NCI-H345 (cell line): ENCODE data around the gene ZNF311.

ENCODE experiments used
- DNase-seq: peaks from one replicate; lab custom pipeline; 2025; lab: John Stamatoyannopoulos, UW

The ZNF311 gene

DNA sequence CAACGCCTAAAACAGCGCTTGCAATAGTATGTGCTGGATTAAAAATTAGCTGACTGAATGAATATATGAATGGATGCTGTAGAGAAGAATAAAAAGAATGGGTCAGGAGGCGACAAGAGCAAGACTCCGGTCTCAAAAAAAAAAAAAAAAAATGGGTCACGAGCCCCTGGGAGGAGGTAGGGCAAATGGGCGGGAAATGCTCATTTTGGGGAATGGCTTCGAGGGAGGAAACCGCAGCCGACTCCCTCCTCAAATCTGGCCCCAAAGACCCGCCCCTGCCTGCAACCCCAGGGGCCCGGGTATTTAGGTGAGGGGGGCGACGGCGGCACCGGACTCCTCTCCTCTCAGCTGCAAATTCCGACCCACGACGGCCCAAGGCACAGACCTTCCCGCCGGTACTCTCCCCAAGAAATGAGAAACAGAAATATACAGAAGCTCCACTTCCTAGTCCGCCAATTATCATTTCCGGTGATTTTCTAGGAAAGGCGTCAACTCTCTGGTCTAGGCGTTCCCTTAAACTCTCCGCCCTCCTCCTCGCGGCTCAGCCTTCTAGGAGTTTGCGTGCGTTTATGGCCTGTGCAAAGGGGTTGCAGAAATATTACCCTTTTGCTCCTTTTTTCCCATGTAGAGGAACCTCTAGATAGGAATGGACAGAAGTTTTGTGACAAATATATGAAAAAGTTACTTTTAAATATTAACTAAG lies at the start of gene ZNF311:
ZNF311 (minus strand) TSS at position 133 of the 703 bp plus-strand sequence. CDS start 1,361 bp downstream, outside the sequence.
- no peak for DNase-seq

DNA sequence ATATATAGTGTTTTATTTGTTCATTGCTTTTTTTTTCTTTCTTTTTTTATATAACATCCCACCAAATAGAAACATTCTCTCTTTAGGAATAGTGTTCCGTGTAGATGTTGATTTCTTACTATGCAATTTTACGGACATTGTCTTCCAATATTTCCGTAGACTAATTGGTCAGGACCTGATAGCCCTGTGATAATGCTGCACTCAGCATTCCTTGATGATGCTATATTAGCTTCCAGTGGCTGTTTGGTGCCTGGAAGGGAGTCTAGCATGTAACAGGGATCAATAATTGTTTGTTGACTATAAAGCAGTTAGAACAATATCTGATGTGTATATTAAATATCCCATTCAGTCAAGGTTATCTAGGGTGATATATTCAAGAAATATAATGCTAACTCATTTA lies 46.6 kb upstream of the ZNF311 start:
- no peak for DNase-seq

DNA sequence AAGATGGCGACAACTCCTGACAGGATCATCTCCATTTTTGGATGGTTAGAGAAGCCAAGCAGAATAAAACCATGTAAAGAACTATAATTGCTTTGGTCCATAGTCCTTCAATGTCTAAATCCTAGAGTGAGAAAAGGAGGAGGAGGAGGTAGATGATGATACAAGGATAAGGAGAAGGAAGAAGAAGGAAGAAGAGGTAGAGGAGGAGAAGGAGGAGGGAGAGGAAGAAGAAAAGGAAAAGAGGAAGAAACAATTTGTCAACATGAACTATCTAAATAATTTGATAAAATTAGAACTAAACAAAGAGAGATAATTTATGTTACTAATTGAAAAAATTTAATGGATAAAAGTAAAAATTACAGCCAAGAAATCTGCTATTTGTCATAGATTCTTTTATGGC lies 40.0 kb upstream of the ZNF311 start, which contains the start of gene OR2W1:
OR2W1 (minus strand) TSS at position 101 of the 400 bp plus-strand sequence; CDS start at position 101, 0 bp downstream.
- no peak for DNase-seq

DNA sequence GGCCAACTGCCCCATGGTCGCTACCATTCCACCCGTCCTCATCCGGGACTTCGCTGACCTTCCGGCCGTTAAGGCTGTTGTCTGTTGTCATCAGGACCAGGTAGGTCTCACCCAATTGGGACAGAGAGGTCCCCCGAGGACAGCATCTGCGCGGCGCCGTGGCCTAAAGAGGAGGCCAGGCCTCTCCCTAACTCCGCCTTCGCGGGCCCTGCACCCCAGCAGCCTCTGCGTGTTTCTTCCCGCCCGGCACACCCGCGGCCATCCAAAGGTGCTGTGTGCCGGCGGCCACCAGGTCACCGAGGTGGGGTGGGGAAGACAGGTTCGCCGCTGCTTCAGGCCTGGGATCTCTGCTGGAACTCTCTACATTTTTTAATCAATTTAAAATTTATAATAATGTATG lies 30.8 kb upstream of the ZNF311 start:
- no peak for DNase-seq

- no peak for DNase-seq
These were observed 23.7 kb upstream of the ZNF311 start for GRCh38 chr6:29028821-29029220.

- no peak for DNase-seq
These were observed 20.9 kb upstream of the ZNF311 start for GRCh38 chr6:29025927-29026585.

DNA sequence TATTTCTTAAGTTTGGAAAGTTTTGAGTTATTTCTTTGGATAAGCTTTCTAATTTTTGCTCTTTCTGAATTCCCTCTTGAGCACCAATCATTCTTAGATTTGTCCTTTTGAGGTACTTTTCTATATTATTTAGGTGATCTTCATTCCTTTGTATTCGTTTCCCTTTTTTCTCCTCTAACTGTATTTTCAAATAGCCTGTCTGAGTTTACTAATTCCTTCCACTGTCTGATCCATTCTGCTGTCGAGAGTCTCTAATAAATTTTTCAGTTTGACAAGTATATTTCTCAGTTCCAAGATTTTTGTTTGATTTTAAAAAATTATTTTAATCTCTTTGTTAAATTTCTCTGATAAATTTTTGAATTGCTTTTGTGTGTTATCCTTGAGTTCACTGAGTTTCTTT lies 16.3 kb upstream of the ZNF311 start:
- DNase-seq: no peak

- DNase-seq: no peak
These were observed 14.5 kb upstream of the ZNF311 start for GRCh38 chr6:29019629-29020028.

- DNase-seq: no peak
These were observed 12.3 kb upstream of the ZNF311 start for GRCh38 chr6:29017428-29017802.

GRCh38 chr6:29016559-29017427 lies 11.7 kb upstream of the ZNF311 start:
- DNase-seq: peak; percentile 83

DNA sequence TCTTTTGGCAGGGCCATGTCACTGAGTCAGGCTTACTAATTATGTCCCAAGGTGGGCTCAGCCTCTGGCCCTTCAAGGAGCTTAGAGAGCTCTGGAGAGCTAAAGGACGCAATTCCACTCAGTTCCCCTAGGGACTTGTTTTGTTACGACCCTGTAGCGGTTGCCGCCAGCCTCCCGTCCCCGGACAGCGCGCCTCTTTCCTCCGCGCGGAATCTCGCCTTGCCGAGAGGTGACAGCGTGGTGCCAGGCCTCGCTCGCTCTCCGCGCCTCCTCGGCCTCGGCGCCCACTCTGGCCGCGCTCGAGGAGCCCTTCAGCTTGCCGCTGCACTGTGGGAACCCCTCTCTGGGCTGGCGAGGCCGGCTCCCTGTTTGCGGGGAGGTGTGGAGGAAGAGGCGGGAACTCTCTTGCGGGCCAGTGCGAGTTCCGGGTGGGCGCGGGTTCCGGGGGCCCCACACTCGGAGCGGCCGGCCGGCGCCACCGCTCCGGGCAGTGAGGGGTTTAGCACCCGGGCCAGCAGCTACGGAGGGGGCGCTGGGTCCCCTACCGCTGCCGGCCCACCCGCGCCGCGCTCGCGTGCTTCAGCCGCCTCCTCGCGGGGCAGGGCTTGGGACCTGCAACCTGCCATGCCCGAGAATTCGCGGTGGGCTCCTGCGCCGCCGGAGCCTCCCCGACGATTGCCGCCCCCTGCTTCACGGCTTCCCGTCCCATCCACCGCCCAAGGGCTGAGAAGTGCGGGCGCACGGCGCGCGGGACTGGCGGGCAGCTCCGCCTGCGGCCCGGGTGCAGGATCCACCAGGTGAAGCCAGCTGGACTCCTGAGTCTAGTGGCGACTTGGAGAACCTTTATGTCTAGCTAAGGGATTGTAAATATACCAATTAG lies 9.9 kb upstream of the ZNF311 start:
- DNase-seq: no peak

DNA sequence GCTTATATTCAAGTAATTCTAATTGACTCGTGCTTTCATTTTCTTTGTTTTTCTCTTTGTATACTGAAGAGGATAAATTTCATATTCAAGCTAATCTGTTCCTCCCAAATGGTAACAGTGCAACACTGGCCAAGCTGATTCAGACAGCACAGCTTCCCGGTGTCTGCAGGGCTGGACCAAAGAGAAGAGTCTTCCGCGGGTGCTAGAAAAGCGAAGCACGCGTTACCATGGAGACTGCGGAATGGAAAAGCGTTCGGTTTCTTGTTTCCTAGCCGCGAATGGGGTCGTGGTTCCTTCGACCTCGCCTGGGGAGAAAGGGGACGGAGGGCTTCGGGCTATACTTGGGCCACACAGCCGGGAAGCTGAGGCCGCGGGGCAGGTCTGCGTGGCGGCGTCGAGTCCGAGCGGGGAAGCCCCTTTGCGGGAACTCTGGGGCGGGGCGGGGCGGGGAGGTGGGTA lies 6.2 kb upstream of the ZNF311 start:
- peak; percentile 24 for DNase-seq

- no peak for DNase-seq
These were observed 4.2 kb upstream of the ZNF311 start for GRCh38 chr6:29009358-29009757.

DNA sequence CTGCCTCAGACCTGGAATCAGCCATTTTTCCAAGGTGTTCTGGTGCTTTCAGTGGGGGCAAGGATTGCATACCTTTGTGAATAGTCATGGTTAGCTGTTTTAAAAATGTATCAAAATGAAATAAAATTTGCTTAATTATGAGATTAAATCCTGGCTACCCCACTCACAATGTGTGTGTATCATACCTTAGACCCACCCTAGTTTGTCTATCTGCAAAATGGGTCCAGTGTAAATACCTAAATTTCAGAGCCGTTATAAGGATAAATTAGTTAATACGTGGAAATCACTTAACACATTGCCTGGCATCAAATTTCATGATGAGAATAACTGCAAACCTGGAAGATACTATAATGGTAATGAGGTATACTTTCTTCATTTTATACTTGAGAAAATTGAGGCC lies 3.0 kb upstream of the ZNF311 start:
- DNase-seq: no peak

GRCh38 chr6:28996844-28997510 lies 8.1 kb downstream of the ZNF311 start:
- no peak for DNase-seq

GRCh38 chr6:28995093-28995650 lies 9.9 kb downstream of the ZNF311 start:
- DNase-seq: no peak

- DNase-seq: no peak
These were observed 16.4 kb downstream of the ZNF311 start for GRCh38 chr6:28988536-28989311.

DNA sequence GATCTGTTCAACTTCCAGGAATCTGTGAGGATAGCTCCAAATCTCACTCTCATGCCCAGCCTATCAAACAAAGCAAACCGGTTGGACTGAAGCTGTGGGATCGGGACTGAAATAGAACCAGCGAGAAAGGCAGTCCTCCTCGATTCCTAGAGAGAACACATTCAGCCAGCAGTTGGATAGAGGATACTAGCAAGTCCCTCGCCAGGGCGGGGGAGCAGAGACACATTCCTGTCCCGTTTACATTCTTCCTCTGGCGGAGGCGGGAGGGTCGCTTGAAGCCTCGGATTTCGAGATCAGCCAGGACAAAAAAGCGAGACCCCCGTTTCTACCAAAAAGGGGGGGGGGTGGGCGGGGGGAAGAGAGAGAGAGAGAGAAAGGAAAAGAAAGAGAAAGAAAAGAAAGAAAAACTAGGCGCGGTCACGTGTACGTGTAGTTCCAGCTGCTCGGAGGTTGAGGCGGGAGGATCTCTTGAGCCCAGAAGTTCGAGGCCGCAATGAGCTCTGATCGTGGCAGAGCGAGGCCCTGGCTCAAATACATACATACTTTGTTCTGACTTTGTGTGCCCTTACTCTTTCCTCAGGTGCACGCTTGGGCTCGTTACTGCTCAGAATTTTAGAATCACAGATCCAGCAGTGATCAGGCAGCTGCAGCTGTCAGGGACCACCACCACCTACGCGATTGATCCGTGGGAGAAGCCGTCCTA lies 19.5 kb downstream of the ZNF311 start:
- DNase-seq: peak; percentile 94

DNA sequence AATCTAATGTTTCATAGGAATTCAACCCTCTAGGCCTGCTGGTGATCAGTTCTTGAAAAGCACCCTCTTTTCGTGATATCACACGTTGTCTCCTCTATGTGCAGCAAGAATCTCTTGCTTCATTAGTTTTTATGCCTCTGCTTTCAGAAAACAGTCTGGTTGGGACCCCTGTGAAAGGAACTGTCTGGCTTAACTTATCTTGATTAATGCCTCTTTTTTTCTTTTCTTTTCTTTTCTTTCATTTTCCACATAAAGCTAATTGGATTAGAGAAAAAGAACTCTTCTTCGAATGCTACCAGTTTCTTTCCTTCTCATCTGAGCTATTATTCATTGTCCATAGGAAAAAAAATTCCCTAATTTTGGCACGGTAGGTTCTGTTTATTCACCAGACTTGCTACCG lies 21.3 kb downstream of the ZNF311 start:
- no peak for DNase-seq
